Brain microvascular endothelial cell (primary cell): Measurements from ENCODE around the gene ELP4.

Source experiments
- DNase-seq: peaks from one replicate; pipeline ENCODE4 v3.0.0-alpha.2; 2020
- H3K27ac ChIP-seq: fragments of 250-450 bp; sonication (Bioruptor Pico); 2 replicates; pipeline ENCODE4 v1.5.1; 2020; ENCODE audit warnings: mild to moderate bottlenecking, moderate library complexity
- H3K27me3 ChIP-seq: fragments of 250-450 bp; sonication (Bioruptor Pico); replicated peaks from 2 replicates; pipeline ENCODE4 v1.5.1; 2020; ENCODE audit warnings: mild to moderate bottlenecking
- H3K36me3 ChIP-seq: fragments of 250-450 bp; sonication (Bioruptor Pico); replicated peaks from 2 replicates; pipeline ENCODE4 v1.5.1; 2020; ENCODE audit warnings: mild to moderate bottlenecking
- H3K4me3 ChIP-seq: 2 replicates; pipeline ENCODE4 v1.5.1; 2011; ENCODE audit warnings: low read depth, mild to moderate bottlenecking, control low read depth, low read length, moderate library complexity
- in situ Hi-C: cut with HindIII; loops from 2 replicates; pipeline ENCODE4 v1.10.0; 2017; ENCODE audit warnings: low sequenced_read_pairs, low pct_ligation_motif_present
- TF ChIP-seq, protein P1 (sequence below): IDR thresholded peaks from 2 replicates; pipeline ENCODE4 v1.5.1; 2011; ENCODE audit warnings: low read depth, mild to moderate bottlenecking, moderate library complexity, low read length, control low read depth, inconsistent platforms; ENCODE audit errors: missing control alignments

ELP4 gene

DNA sequence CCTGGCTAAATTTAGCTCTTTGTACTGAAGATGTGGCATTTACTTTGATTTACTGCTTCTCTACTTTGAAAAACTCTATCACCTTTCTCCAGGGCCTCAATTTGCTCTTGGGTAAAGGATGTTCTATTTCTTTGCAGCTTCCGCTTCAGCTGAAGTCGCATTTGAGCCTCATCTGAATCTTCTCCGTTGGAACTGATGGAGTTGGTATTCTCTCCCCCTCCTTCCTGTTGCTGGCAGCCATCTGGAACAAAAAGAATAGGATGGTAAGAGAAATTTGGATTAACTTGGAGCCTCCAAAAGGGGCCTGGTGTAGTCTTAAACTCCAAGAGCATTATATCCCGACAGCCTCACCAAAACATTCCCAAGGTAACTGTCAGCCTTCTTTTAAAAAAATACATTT lies 285.0 kb downstream of the ELP4 start:
- DNase-seq = no peak
- in situ Hi-C loops = no loop called here
- H3K27me3 ChIP-seq = peaks cover 32% of the 10 kb centered on the region
- TF ChIP-seq, protein P1, sequence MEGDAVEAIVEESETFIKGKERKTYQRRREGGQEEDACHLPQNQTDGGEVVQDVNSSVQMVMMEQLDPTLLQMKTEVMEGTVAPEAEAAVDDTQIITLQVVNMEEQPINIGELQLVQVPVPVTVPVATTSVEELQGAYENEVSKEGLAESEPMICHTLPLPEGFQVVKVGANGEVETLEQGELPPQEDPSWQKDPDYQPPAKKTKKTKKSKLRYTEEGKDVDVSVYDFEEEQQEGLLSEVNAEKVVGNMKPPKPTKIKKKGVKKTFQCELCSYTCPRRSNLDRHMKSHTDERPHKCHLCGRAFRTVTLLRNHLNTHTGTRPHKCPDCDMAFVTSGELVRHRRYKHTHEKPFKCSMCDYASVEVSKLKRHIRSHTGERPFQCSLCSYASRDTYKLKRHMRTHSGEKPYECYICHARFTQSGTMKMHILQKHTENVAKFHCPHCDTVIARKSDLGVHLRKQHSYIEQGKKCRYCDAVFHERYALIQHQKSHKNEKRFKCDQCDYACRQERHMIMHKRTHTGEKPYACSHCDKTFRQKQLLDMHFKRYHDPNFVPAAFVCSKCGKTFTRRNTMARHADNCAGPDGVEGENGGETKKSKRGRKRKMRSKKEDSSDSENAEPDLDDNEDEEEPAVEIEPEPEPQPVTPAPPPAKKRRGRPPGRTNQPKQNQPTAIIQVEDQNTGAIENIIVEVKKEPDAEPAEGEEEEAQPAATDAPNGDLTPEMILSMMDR = no peak
- no peak overlapping the region for H3K4me3 ChIP-seq
- H3K36me3 ChIP-seq = no peaks in the 10 kb centered on the region
- no peak overlapping the region for H3K27ac ChIP-seq

DNA sequence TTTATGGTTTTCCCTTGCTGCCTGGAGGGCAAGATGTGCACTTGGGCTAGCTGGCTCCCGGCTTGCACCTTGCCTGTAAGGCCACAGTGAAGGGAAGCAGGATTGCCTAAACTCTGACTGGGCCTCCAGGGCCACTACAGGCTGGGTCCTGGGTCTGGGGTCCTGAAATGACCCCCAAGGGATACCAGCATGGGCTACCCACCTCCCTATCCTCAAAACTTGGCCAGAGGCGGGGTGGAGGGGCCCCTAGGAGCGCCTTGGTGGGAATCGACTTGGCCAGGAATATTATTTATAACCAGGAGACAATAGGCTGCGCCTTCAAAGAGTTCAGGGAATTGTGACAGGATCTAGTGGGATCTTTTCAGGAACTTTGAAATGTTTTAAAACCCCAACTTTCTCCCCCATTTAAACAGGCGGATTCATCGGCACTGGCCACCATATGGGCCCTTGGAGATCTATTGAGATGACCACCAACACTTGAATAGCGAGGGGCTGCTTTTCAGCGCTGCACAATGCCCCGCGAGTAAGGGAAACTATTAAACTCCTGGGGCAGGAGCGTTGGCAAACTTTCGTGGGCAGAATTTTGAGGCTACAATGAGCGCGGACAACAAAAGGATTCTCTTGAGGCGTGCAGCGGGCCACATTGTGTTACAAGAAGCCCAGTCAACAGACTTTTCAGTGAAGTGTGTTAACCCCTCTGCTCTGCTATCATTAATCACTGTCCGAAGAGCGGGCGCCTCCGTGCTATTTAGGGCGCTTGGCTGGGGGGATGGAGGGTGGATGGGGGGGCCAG lies 286.3 kb downstream of the ELP4 start:
- Histone ChIP-seq H3K27me3 (peaks cover 44% of the 10 kb centered on the region), H3K36me3 (no peaks in the 10 kb centered on the region), H3K4me3 (no peak overlapping the region), H3K27ac (no peak overlapping the region)
- in situ Hi-C loops = no loop called here
- DNase-seq = no peak
- TF ChIP-seq, protein P1 = no peak

DNA sequence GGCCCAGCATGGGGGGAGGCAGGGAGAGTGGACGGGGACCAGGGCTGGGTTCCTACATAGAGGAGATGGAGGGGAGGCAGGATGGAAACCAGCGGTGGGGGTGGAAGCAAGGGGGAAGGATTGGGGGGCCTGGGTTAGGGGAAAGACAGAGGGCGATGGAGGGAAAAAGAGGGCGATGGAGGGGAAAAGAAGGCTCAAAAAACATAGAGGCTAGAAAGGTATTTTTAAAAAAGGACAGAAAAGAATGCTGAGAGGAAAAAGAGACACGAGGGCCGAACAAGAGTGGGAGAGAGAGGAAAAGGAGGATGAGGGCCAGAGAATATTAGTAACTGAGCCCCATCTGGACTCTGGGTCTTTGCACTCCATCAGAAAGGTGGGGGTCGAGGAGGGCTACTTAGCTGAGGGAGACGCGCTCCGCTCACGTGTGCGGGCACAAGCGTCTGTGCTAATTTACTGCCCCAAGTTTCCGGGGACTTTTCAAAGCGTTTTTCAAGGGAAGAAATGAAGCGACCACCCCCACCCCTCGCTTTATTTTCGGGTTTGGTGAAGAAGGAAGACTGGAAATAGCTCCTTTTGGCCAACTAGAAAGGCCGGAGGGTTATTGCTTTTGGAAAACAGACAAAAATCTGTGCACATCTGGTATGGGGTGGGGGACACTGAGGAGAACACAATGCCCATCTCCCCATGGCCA lies 287.1 kb downstream of the ELP4 start:
- Histone ChIP-seq H3K36me3 (no peaks in the 10 kb centered on the region), H3K27ac (no peak overlapping the region), H3K27me3 (peaks cover 51% of the 10 kb centered on the region), H3K4me3 (no peak overlapping the region)
- TF ChIP-seq, protein P1 = no peak
- in situ Hi-C loops = no loop called here
- DNase-seq = no peak

DNA sequence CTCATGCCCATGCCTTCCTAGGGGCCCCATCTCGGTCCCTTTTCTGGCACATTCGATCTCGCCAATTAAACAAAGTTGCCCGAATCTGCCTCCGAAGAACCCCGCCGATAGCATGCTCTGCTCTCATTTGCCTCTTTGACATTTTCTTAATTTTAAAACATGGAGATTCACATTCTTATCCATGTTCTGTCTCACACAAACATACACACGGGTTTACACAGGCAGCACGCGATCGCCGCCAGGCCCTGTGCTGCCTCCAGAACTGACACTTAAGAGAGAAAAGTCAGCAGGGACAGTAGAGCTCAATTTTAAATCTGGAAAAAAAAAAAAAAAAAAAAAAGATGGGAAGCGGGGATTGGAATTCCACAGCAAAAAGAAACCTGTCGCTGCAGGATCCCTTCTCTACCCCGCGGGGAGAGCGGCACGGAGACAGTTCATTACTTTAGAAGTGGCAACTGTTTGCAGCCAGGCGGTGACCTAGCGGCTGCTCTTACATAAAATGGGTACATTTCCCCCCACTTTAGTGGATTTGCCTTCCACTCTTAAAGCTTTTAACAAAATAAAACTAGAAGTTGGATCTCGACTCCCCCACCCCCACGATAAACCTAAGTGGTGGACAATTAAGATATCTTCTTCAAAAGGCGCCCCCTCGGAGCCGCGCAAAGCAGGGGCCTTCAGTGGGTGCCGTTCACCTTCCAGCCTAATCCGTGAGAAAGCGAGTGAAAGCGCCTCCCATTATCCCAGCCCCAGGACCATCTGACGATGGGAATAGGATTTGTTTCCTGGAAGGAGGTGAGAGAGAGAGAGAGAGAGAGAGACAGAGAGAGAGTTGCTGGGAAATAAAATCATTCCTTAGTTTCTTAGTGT lies 287.9 kb downstream of the ELP4 start:
- H3K27me3 ChIP-seq = peaks cover 55% of the 10 kb centered on the region
- DNase-seq = no peak
- no peak overlapping the region for H3K4me3 ChIP-seq
- no peaks in the 10 kb centered on the region for H3K36me3 ChIP-seq
- H3K27ac ChIP-seq = no peak overlapping the region
- in situ Hi-C loops = no loop called here
- TF ChIP-seq, protein P1 = no peak

DNA sequence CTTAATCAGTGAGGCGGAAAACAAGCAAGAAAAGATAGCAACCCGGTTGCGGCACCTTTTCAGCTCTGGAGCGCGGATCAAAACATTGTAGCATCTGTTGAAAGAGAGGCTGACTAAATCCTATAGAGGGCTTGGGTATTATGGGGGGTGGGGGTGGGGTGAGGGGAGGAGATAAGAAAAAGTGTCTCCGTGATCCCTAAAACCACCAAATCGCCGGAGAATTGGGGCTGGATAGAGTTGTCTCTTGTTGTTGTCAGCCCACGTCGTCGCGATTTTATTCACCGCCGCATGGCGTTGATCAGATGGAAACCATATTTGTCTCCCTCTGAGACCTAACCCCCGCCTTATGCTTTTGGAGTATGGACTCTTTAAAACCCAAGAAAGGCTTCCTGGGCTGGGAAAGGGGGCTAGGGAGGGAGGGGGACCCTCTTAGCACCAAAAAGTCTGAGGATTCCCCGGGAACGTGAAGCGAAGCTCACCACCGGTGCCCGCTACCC lies 288.5 kb downstream of the ELP4 start:
- H3K27ac ChIP-seq = no peak overlapping the region
- H3K36me3 ChIP-seq = no peaks in the 10 kb centered on the region
- TF ChIP-seq, protein P1 = no peak
- in situ Hi-C loops = no loop called here
- no peak for DNase-seq
- peaks cover 61% of the 10 kb centered on the region for H3K27me3 ChIP-seq
- no peak overlapping the region for H3K4me3 ChIP-seq
